ENCODE data around the gene TMEM60.

TMEM60 gene

GRCh38 chr7:77771901-77772300, 26.3 kb downstream of the TMEM60 start:
- no peak for DNase-seq (ENCODE audit: low read depth)

- no peak for DNase-seq (ENCODE audit: low read depth)
Measured at GRCh38 chr7:77770316-77770715, 27.9 kb downstream of the TMEM60 start.

- no peak for DNase-seq (ENCODE audit: low read depth)
Measured at GRCh38 chr7:77766801-77767605, 31.2 kb downstream of the TMEM60 start.

GRCh38 chr7:77765906-77766800, 32.1 kb downstream of the TMEM60 start:
- DNase-seq (ENCODE audit: low read depth), result no peak

GRCh38 chr7:77765481-77765880, 32.8 kb downstream of the TMEM60 start:
- DNase-seq (ENCODE audit: low read depth), result no peak

DNA sequence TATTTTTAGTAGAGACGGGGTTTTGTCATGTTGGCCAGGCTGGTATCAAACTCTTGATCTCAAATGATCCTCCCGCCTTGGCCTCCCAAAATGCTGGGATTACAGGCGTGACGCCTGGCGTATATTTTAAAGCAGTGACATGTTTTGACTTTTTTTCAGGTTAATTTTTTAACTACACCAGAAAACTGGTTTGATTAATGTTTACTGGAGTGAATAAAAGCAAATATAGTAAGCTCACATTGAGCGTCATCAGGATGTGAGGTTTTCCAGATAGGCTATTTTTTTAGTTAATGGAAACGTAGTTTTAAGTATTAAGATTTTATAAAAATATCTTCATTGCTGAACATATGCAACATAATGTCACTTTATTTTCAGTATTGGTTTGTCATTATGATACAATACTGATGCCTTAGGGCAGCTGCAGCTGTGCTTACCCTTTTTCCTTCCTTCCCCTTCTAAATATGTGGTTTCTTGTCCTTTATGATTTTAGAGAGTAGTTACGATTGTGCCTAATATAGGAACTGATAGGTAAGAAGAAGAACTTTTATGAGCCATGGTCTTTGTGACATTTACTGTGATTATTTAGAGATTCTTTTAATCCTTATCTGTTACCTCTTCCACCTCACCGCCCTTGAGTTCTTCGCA, 37.3 kb downstream of the TMEM60 start:
- DNase-seq (ENCODE audit: low read depth), result no peak

DNA sequence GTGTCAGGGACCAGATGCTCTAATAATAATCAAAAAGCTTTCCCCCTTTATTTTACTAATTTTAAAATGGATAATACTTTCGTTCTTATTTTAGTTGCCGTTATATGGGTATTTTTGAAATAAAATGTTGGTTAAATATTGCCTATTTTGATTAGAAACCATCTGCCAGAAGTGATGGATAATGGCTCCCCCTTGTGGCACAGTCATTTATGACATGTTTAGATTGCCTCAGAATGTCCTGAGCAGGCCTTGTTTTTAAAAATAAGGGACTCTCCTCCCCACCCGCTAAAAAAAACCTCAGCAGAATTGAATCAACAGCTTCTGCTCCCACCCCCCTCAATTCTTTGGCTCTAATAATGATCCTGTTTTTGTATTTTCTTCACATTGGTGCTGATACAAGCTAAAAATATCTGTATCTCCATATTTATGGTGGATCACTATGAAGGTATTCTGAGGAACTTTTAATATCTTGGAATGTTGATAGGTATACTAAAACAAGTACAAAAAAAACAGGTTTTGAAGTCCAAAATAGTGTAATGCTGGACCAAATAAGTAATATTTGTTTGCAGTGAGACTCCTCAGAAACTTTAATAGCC, 38.8 kb downstream of the TMEM60 start:
- DNase-seq (ENCODE audit: low read depth), result peak; percentile 60

- no peak for DNase-seq (ENCODE audit: low read depth)
Measured at GRCh38 chr7:77757589-77757988, 40.6 kb downstream of the TMEM60 start.

- no peak for DNase-seq (ENCODE audit: low read depth)
Measured at GRCh38 chr7:77753173-77753572, 45.1 kb downstream of the TMEM60 start.

- no peak for DNase-seq (ENCODE audit: low read depth)
Measured at GRCh38 chr7:77752016-77752415, 46.2 kb downstream of the TMEM60 start.

- DNase-seq (ENCODE audit: low read depth), result no peak
Measured at GRCh38 chr7:77747718-77748117, 50.5 kb downstream of the TMEM60 start.

GRCh38 chr7:77747178-77747577, 51.1 kb downstream of the TMEM60 start:
- DNase-seq (ENCODE audit: low read depth), result no peak

- DNase-seq (ENCODE audit: low read depth), result no peak
Measured at GRCh38 chr7:77746824-77747165, 51.4 kb downstream of the TMEM60 start.

GRCh38 chr7:77746164-77746823, 51.9 kb downstream of the TMEM60 start:
- no peak for DNase-seq (ENCODE audit: low read depth)

DNA sequence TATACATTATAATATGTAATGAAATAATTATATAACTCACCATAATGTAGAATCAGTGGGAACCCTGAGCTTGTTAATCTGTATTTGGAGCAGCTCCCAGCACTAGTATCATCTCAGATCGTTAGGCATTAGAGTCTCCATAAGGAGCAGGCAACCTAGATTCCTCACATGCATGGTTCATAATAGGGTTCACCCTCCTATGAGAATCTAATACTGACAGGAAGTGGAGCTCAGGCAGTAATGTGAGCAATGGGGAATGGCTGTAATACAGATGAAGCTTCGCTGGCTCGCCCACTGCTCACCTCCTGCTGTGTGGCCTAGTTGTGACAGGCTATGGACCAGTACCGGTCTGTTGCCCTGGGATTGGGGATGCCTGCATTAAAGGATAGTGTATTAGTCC, 52.5 kb downstream of the TMEM60 start:
- no peak for DNase-seq (ENCODE audit: low read depth)

All from stimulated activated CD8-positive, alpha-beta memory T cell treated with anti-CD3 and anti-CD28 coated beads, Interleukin-12 subunit alpha, Interleukin-12 subunit beta, amount 100 ng/mL, for 1 hour (primary cell).